Renal pelvis (tissue), 4 donors: ENCODE data around the gene AFF2. TPM values are rescaled to one million over a fixed set of nuclear protein-coding genes. Genes with fewer than 3 reads are reported as not detected.

Experiments
- DNase-seq: peaks from one replicate; pipeline ENCODE4 v3.0.0-alpha.2; 2013
- polyA plus RNA-seq, 3 donors: library from polyadenylated mRNA; unstranded; fragments of 120-200 nt; gene quantifications; one replicate each; pipeline ENCODE4 v1.2.1, GENCODE V29; 2013; ENCODE audit not compliant: insufficient read length in 3 of 3

Gene AFF2
- polyA plus RNA-seq, 3 donors = 4.0 to 4.7 (median 4.2) TPM

DNA sequence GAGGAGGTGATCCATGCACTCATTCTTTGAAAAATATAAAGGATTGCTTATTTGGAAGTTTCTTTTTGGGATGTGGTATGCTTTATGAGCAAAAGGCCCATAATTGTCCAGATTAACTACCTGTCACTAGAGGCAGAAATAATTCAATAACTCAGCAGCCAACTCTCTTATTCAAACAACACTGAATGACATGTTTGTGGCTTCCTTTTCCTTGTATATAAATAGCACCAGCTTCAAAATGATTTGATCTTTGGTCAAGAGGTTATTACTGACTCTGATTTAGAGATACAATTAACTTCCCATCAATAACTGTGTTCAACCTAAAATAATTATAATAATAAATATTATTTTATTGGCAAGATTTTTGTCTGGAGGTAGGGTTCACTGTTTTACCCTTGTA, 232.3 kb downstream of the AFF2 start:
- DNase-seq = no peak

DNA sequence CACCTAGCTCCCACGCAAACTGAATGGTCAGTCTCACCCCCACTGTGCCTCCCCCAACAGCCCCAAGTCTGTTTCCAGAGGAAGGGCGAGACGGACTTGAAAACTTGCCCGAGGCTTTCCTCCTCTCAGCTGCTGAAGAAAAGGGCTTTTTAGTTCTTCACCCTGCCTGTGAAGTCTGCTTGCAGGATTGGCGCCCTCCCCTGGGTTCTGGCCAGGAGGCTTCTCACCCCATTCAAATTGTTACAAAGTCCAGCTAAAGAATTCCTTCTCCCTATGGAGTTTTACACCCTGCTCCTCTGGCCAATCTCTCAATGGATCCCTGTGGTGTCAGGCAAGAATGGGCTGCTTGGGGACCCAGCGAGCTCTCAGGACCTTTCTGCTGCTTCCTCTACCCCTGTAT, 241.0 kb downstream of the AFF2 start:
- no peak for DNase-seq

DNA sequence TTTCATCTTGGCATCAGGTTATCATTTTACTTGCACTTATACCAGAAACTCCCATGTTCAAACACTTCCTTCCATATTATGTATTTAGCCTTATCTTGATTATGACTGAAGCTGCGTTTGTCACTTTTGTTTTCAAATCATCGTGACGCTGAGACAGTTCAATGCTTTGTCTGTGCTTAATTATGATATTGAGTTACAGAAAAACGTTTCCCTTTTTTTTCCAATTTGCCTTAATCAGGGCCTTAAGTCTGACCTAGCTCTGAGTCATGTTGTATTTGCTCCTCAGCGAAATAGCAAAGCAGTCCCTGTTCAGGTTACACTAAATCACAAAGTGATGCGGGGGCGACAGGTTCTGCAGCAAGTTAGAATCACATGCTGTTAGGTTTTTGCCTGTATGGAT, 254.7 kb downstream of the AFF2 start:
- no peak for DNase-seq

DNA sequence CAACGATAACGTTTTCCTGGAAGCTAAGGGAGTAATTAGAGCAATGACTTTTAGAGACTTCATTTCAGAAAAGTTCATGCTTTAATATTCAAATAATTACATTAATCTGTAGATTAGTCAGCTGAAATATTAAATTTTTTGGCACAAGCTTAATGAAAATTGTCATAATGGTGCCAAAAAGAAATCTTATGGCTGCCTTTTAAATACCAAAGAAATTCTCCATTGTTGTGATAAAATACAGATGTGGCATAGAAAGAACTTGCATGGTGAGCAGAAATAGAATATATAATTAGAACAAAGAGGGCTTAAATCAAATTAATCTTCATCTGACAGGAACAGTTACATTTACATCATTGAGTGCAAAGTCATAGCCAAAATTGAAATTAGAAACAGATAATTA, 263.5 kb downstream of the AFF2 start:
- DNase-seq = no peak

DNA sequence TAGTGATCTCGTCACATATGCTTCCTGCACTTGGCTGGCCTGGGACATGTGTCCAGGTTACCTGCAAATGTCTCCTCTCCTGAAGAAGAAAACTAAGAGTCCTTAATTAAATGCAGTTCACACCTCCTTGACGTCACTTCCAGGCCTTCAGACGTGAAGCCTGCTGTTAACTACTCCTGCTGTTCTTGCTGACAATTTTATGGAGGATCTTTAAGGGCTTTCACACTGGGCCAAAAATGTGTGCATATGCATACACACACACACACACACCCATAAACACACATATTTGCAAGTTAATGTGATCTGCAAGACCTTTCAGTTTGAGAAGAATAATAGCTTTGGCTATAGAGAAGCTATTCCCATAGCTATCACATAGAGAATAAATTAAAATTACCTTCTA, 267.9 kb downstream of the AFF2 start:
- no peak for DNase-seq

DNA sequence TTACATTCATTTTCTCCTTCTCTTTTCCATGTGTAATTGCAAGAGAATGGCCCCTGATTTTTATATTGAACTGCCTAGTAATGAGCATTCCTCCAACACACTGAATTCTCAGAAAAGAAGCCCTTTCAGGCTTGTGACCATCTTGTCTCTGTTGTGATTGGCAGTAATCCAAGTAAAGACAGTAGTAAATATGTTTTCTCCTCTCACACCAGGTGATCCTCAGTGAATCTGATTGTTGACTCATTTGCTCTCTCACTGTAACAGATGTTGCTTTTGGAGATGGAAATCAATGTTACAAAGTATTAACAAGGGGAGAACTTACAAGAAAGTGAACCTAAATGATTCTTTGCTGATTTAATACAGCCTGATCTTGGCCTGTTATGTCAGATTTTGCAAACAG, 271.0 kb downstream of the AFF2 start:
- DNase-seq = no peak

DNA sequence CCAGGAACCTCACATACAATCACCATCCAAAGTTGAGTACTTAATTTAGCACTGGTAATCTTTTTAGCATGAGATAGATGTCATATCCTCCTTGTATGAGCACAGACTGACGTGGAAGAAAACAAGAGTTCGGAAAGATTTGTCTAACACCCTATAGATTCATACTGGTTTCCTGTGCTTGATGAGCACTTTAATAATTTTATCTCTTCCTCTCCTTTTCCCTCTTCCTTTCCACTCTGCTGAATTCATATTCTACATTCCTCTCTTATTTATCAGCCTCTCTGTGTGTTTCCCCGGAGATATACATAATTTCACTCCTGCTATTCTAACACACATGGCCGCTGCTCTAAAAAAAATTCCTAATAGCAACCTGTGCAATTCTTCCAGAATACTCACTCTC, 273.9 kb downstream of the AFF2 start:
- no peak for DNase-seq

DNA sequence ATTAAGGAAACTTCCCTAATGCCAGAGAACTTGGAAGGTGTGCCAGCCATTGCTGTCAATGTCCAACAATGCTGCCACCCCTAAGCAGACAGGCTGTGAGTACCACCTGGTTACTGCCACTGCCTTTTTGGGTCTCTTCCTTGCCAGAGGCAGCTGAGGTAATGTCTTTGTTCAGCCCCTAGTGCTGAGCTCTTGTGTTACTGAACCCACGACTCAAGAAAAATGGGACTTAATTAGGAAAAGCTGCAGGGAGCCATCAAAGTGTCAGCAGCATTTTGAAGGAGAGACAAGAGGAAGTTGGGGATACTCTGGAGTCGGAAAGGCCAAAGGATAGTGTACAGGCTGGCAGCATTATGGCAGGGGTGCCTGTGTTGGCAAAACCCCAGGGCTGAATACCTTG, 283.7 kb downstream of the AFF2 start:
- no peak for DNase-seq

DNA sequence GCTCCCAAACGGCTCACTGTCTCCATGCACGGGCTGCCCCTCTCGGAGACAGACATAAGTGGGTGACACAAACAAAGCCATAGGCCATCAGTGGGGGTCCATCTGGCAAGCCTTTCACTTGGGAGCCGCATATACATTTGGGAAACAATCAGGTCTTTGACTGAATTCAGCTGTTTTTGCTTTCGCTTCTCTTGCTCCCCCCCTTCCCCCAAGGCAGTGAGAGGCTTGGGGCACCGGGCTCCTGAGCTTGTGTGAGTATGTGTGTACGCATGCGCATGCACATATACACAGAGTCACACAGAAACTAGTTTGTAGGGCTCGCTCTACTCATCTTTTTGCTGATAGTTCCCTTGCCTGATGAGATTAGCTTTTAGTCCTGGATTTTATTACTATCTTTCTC, 284.4 kb downstream of the AFF2 start:
- no peak for DNase-seq

DNA sequence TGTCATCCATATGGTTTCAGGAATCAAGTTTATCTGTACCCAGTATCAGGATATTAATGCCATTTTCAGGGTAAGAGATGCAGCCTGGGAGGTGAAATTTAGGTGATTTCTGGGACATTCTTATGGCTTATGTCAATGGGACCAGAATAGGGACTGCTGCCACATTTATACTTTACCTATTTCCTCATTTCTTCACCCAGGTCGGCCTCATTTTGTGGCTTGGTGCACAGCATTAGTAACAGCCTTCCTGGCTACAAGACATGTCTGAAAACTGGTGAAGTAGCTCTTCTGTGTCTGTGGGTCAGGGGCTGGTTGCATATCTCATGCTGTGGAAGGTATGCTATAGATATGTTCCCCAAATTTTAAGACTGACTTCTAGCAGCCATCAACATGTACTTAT, 284.8 kb downstream of the AFF2 start:
- no peak for DNase-seq

DNA sequence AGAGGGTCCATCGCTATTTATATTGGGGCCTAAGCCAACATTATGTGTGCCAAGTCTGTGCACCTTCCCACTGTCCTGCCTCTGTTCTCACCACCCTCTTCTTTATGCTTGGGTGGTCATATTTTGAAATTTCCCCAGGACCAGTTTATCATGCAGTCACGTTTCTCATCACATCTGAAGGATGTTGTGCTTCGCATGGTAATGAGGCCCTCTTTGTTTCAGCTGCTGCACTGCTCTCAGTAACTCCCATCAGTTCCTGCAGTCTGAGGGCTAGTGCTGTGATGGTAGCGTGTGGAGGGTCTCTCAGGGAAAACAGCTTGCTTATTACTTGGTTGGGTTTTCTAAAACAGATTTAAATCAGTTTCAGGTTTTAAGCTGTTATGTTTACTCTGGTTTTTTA, 288.0 kb downstream of the AFF2 start:
- DNase-seq = no peak

DNA sequence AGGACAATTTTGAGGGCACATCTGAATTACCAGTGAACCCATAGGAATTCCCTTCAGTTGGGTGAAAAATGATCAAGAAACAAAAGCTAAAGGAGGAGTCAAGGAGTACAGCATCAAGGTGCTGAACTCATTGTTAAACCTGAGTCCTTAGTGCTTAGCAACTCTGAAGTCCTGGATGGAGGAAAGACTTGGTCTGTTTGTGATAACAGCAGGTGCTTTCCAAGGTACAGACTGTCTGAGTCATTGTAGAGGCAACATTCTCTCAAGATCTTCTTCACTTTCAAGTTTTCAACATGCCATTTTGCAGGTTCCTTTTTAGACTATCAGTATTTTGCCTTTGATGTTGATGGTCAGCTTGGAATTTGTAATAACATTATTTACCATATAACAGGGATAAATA, 293.9 kb downstream of the AFF2 start:
- no peak for DNase-seq

DNA sequence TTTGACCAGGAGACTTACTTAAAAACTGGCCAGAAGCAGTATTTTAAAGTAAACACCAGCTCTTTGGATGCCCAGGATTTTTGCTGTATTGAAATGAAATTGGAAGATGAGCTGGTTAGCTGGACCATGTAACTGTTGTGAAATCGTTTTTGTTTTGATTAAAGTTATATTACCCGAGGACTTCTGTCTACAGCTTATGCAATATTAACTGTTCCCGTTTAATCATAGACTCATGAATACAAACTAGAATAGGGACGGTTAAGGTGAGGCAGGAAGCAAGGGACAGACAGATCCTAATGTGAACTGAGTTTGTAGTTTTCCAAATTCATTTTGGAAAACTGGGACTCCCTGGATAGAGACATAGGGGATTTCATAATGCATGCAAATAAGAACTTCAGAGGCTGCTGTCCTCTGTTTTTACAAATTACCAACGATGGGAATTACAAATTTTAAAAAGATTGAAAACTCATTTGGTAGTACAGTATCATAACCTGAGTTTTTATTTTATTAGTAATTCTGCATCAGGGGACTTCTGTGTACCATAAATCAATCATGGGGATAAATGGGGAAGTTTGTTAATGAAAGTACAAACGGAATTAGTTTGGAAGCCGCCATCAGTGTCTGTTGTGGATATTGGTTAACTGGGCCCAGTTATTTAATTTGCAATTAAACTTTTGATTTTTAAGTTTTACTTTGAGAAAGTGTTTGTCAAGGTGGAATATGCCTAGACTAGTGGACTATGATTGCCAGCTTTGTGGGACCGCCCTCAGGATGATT, 304.4 kb downstream of the AFF2 start:
- no peak for DNase-seq

DNA sequence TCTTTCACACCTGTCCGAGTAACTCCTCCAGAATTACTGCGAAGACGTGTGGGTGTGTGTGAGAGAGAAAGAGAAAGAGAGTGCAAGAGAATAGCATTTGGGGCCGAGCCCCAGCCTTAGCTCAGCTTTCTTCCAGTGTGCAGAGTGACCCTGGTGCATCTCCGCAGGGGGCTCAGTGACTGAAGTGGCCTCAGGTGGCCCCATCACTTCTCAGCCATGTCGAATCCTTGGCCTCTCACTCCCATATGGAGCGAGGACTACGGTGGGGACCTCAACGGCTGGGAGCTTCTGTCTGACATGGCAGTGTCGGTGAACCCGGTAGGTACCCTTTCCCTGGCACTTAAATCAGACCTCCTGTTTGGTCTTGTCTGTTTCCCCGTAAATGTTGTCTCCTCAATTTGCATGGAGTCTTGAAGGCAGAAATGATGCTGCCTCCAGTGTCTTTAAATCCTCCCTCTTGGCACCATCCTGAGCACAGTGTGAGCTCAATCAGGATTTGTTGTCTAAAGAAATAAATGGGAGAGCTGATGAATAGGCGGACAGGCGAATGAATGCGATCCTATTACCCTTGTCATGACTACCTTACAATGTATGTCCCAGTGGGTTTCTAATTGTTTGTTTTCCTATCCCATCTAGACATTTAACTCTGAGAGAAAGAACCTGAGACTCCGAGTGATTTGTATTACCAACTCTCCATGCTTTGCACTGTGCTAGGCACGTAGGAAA, 305.9 kb downstream of the AFF2 start:
- no peak for DNase-seq

DNA sequence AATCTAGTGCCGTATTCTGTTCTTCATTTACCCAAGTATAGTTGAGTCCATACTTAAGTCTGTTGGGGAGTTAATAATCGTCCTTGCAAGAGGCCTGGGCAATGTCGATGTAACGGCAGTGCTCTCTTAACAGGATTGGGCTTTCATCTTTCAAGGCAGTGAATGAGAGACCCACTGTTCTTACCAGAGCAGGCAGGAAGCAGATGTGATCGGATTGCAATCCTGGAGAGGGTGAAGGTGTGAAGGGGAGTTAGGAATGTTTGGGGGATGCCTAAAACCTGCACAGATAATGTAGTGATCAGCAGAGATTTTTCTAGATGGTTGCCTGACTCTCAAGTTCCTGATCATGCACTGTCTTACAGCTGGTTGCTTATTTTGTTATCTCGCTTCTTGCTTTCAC, 308.4 kb downstream of the AFF2 start:
- no peak for DNase-seq

DNA sequence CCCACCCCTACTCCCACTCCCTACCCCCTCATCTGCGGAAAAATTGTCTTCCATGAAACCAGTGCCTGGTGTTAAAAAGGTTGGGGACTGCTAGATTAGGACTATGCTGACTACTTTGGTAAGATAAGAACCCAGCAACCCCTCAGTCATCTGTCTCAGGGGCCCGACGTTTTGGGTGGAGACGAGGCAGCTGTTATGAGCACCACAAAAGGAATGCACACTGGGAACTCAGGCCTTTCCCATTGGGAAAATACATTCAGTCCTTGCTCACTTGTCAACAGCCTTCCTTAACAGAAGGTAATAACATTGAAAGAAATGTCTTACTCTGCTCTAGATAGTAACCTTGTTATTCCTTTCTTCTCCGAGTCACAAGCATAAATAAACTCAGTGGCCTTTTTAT, 310.8 kb downstream of the AFF2 start:
- no peak for DNase-seq

DNA sequence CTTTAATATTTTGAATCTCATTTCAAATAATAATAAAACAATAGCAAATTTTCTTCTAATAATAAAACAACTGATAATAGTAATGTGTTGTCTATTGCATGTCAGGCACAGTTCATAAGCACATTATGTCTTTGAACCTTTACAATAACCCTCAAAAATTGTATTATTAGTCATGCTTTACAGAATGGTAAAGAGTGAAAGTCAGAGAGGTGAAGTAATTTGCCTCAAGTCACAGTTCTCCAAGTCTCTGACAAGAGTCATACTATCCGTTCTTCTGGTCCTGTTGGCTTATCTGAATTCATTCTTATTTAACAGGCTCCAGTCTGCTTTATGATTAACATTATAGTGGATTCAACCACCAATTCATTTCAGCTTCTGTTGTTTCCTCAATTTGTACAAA, 313.0 kb downstream of the AFF2 start:
- no peak for DNase-seq

DNA sequence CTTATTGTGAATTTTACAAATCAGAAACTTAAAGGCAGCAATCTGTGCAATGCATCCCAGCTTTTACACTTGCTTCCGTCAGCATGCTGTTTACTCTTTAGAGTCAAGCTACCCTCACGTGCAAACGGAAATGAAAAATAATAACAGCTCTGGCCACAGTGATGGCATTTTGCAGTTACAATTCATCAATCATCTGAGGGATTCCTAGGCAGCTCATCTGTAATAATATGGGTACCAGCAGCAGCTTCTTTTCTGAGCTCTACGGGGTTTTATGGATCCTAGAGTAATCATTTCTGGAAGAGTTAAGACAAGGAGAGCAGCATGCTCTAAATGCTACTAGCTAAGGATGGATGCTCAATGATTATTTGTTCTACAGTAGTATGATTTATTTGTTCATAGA, 313.6 kb downstream of the AFF2 start:
- no peak for DNase-seq

DNA sequence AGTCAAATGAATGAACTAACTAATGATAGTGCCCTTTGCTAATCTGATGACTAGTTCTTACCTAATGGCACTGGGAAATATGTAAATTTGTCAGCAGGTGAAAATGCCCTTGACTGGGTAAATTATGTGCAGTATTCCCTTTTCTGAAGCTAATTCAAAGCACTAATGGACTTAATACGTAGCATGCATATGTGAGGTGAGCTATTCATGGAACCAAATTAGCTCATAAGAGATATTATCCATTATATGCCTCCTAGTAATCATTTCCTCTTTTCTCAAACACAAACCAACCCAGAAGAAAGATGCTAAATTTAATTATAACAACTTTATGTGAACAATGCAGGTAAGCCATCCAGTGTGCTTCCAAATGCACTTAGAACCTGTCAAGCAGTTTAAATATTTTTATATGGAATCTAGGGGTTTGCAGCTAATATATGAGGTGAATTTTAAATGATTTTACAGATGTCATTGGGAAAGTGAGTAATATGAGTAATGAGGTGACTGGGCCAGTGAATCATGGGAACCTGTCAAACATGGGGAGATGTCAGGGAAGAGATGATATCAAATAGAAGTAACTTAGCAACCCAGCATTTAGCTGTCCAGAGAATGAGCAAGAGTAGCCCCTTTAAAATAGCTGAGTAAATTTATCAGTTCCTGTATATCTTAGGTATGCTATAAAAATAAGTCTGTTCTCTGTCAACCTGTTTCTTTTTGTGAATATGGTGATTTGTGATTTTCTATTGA, 315.0 kb downstream of the AFF2 start:
- no peak for DNase-seq

DNA sequence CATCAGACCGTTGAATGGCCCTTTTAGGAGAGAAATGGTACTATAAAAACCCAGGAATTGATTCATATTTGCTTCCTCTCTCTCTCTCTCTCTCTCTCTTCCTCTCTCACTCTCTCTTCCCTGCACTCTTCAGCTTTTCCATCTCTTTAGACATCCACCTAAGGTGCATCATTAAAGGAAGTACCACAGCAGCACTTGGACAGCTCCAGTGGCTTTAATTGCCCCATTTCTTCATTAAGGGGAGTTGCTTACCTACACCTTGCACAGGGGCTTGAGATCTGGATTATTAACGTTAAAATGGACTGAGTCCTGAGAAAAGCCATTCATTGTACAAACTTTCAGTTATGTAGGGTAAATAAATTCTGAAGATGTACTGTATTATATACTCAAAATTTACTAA, 323.6 kb downstream of the AFF2 start:
- DNase-seq = no peak

DNA sequence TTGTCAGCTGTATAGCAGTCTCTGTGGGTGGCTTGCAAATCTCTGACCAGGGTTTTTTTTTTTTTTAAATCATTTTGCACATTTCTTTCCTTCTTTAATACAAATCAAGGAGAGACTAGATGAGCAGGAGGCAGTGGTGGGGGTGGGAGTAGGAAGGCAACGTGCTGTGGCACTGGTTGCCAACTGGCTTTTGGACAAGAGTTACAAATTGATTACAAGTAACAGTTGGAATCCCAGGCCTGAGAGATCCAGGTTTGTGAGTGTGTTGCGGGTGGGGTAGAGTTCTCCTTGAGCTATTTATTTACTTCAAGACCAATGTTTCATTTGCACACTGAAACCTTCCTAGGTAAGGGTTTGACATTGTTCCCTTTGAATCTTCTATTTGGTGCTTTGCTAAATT, 325.3 kb downstream of the AFF2 start:
- DNase-seq = no peak

DNA sequence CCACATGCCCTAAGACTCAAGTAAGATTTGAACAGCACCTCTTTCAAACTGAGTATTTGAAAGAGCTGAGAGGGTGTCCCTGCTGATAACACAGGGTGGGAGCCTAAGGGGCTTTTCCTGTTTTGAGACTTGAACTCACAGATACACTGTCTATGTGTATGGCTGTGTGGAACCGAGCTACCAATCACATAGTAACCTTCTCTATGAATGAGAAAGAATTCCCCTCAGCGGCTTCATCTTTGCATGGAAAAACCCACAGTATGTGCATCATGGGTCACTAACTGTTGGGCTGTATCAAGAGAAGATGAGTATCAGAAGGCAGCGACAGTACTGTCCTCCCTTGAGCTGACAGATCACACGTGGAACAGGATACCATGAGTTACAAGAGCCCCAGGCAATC, 336.3 kb downstream of the AFF2 start:
- no peak for DNase-seq

DNA sequence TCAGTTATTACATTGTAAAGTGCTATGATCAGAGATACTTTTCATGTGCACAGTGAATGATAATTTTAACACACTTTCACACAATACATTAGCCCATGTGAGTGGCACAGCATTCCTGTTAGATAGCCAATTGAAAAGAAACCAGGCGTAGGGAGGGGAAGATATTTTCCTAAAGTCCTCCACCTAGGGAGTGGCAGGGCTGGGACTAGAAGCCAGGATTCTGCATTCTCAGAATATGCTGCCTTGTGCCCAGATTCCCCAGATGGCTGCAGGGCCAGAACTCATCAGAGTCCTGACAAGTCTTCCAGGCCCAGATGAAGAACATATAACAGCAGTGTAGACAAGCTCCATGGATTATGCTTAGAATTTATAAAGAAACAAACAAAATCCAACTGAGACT, 350.2 kb downstream of the AFF2 start:
- DNase-seq = no peak
